ENCODE data around the gene GUK1. TPM values are rescaled to one million over a fixed set of nuclear protein-coding genes. Genes with fewer than 3 reads are reported as not detected.

The GUK1 gene
- total RNA-seq, 1 donor from 2014 or later = 979 TPM

GRCh38 chr1:228145463-228146416 is 5.7 kb downstream of the GUK1 start:
- Histone ChIP-seq H3K27ac (no peak overlapping the region), H3K4me1 (peaks cover 26 to 51% of the 10 kb centered on the region in 2 donors), H3K36me3 (peaks cover 29 to 38% of the 10 kb centered on the region in 2 donors), H3K4me3 (no peak overlapping the region), H3K9me3 (no peaks in the 10 kb centered on the region), H3K27me3 (no peaks in the 10 kb centered on the region)
- intact Hi-C loops (cut with DNase I) = no loop called here
- DNase-seq (ENCODE audit: low spot score in 2 of 2) = peak in 1 of 2 donors; percentile 62
- TF ChIP-seq CTCF (IDR thresholded peaks at IDR 0.05) = no peak

GRCh38 chr1:228146417-228147150 is 6.5 kb downstream of the GUK1 start:
- DNase-seq (ENCODE audit: low spot score in 2 of 2) = peak in 1 of 2 donors; percentile 64
- Histone ChIP-seq H3K27me3 (no peaks in the 10 kb centered on the region), H3K4me3 (no peak overlapping the region), H3K27ac (no peak overlapping the region), H3K4me1 (peaks cover 19 to 55% of the 10 kb centered on the region in 2 donors), H3K36me3 (peaks cover 27 to 38% of the 10 kb centered on the region in 2 donors), H3K9me3 (no peaks in the 10 kb centered on the region)
- TF ChIP-seq CTCF (IDR thresholded peaks at IDR 0.05) = no peak
- intact Hi-C loops (cut with DNase I) = no loop called here

GRCh38 chr1:228147151-228147693 is 7.1 kb downstream of the GUK1 start:
- no peak for TF ChIP-seq CTCF (IDR thresholded peaks at IDR 0.05)
- peak in 1 of 2 donors; percentile 64 for DNase-seq (ENCODE audit: low spot score in 2 of 2)
- Histone ChIP-seq H3K4me1 (peaks cover 13 to 52% of the 10 kb centered on the region in 2 donors), H3K36me3 (peaks cover 22 to 37% of the 10 kb centered on the region in 2 donors), H3K27ac (no peak overlapping the region), H3K27me3 (no peaks in the 10 kb centered on the region), H3K4me3 (no peak overlapping the region), H3K9me3 (no peaks in the 10 kb centered on the region)
- intact Hi-C loops (cut with DNase I) = no loop called here

- H3K27ac ChIP-seq = peak overlapping the region; percentile 81 to 93
- intact Hi-C loops (cut with DNase I) = no loop called here
- no peak overlapping the region for H3K4me3 ChIP-seq
- no peaks in the 10 kb centered on the region for H3K27me3 ChIP-seq
- DNase-seq (ENCODE audit: low spot score in 2 of 2) = no peak
- no peaks in the 10 kb centered on the region for H3K9me3 ChIP-seq
- H3K36me3 ChIP-seq = peaks cover 22 to 35% of the 10 kb centered on the region in 2 donors
- TF ChIP-seq CTCF (IDR thresholded peaks at IDR 0.05) = no peak
- H3K4me1 ChIP-seq = peaks cover 8 to 46% of the 10 kb centered on the region in 2 donors
Measured at GRCh38 chr1:228147768-228148167, 7.7 kb downstream of the GUK1 start.

GRCh38 chr1:228148196-228148861 is 8.2 kb downstream of the GUK1 start:
- DNase-seq (ENCODE audit: low spot score in 2 of 2) = peak in 1 of 2 donors; percentile 66
- TF ChIP-seq CTCF (IDR thresholded peaks at IDR 0.05) = no peak
- peaks cover 8 to 41% of the 10 kb centered on the region in 2 donors for H3K4me1 ChIP-seq
- intact Hi-C loops (cut with DNase I) = no loop called here
- peak overlapping the region; percentile 81 to 93 for H3K27ac ChIP-seq
- H3K9me3 ChIP-seq = no peaks in the 10 kb centered on the region
- H3K36me3 ChIP-seq = peaks cover 22 to 35% of the 10 kb centered on the region in 2 donors
- no peak overlapping the region for H3K4me3 ChIP-seq
- no peaks in the 10 kb centered on the region for H3K27me3 ChIP-seq

All from ascending aorta (tissue), 2 donors.